ENCODE measurements around the gene DYNLT4.
"Not testable (repeated sequence)": the region's sequence is repeated elsewhere in the genome, so short reads cannot be mapped to it uniquely, and the experiment has no call there.

The DYNLT4 gene

GRCh38 chr1:44808063-44808937 is 1.1 kb upstream of the DYNLT4 start, which contains the start of gene BTBD19:
Gene BTBD19, plus strand, starts transcription at chr1:44808523. Its CDS starts 298 bp downstream, at chr1:44808821.
- no peak for DNase-seq

GRCh38 chr1:44807364-44808062 is 362 bp upstream of the DYNLT4 start:
- no peak for DNase-seq

- no peak for DNase-seq
Measured at GRCh38 chr1:44806025-44806703, 987 bp downstream of the DYNLT4 start.

DNA sequence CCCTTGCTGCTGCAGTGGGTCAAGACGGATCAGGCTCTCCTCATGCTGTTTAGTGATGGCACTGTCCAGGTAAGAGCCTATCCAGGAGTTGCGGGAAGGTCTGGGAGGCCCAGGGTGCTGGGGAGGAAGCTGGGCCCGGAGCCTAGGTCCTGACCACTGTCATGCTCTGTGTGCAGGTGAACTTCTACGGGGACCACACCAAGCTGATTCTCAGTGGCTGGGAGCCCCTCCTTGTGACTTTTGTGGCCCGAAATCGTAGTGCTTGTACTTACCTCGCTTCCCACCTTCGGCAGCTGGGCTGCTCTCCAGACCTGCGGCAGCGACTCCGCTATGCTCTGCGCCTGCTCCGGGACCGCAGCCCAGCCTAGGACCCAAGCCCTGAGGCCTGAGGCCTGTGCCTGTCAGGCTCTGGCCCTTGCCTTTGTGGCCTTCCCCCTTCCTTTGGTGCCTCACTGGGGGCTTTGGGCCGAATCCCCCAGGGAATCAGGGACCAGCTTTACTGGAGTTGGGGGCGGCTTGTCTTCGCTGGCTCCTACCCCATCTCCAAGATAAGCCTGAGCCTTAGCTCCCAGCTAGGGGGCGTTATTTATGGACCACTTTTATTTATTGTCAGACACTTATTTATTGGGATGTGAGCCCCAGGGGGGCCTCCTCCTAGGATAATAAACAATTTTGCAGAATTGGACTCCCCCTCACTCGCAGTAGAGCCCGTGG is 1.7 kb downstream of the DYNLT4 start:
- no peak for DNase-seq

DNA sequence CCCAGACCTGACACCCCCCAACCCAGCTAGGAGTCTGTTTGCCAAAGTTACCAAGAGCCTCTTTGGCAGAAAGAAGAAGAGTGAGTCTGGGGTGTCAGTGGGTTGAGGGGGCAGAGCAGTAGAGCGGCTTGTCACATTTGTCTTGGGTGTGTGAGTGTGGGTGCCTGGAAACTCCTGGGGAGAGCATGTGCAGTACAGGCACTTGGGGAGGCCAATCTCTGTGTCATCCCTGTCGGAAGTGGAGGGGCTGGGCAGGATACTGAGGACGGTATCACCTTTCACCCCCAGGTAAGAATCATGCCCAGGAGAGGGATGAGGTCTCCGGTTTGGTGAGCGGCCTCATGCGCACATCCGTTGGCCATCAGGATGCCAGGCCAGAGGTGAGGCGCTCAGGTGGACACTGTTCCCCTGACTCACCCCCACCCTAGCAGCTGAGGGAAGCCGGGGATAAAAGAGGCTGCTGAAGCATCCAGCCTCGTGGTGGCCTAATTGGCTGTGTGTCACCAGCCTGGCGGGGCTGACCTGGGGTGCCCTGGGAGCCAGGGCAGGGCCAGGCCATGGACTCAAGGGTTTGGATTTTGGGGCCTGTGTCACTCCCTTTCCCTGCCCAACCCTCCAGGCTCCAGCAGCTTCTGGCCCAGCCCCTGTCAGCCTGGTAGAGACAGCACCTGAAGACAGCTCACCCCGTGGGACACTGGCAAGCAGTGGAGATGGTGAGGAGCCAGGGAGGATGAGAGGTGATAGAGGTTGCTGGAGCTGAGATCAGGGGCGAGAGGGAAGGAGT is 3.6 kb downstream of the DYNLT4 start:
- no peak for DNase-seq

DNA sequence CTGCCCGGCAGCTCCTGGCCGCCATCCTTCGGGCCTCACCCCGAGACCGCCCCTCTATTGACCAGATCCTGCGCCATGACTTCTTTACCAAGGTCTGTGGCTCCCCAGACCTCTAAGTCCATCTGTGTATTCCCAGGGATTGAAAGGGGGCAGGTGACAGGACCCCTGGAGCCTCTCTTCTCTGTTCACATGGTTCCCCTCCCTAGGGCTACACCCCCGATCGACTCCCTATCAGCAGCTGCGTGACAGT is 4.2 kb downstream of the DYNLT4 start:
- DNase-seq: no peak

DNA sequence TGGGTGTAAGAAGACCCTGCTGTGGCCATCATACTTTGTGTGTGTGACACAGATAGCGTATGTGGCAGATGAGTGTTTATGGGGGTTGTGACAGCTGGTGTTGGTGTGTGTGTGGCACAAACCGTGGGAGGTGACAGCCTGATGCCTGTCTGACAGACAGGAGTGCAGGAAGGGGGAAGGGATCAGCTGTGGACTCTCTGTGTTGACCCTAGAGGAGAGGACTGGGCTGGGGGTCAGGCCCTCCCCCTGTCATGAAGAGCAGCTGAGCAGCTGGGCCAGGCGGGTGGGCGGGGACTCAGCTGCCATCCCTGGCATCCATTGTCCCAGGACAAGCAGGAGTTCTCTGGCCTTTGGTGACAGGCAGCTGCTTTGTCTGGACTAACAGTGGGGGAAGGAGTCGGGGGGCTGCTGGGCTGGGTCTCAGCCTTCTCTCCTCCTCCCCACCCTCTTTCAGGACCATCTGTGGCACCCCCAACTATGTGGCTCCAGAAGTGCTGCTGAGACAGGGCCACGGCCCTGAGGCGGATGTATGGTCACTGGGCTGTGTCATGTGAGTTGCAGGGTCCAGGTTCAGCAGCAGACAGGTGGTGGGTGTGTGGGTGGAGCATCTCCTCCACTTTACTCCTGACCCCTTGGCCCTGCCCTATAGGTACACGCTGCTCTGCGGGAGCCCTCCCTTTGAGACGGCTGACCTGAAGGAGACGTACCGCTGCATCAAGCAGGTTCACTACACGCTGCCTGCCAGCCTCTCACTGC is 4.7 kb downstream of the DYNLT4 start:
- no peak for DNase-seq

GRCh38 chr1:44801491-44802305 is 5.5 kb downstream of the DYNLT4 start:
- no peak for DNase-seq

GRCh38 chr1:44799770-44800584 is 7.2 kb downstream of the DYNLT4 start, which contains the start of gene PLK3:
Gene PLK3, plus strand, starts transcription at chr1:44800377. Its CDS starts 87 bp downstream, at chr1:44800464.
- peak; percentile 98 to 100 for DNase-seq

DNA sequence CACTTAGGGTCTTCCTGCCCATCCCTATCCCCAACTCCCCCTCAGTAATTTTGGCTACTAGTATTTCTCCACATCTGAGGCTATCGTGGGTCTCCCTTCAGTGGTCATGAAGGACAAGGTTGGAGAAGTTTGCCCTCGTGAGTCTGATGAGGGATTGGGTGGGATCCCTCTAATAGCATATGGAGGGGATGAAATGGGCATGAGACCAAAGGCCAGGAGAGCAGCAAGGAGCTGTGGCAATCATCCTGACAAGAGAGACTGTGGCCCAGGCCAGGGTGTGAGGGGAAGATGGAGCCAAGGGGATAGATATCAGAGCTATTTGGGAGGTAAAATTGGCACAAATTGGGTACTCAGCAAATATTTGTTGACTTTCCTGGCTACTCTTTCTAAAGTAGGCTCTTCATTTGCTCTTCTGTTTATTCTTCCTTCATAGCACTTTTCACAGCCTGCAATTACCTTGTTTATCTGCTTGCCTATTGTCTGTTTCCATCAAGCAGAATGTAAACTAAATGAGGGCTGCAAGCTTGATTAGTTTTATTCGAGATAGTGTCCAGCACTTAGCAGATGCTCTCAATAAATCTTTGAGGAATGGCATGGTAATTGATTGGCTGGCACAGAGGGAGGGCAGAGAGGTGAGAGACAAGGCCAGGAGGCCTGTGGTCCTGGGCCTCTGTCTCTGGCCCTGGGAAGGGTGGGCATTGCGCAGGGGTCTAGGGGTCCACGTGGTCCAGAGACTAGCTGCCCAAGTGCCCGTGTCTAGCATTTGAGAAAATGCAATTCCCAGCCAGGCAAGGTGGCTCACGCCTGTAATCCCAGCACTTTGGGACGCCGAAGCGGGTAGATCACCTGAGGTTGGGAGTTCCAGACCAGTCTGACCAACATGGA is 8.4 kb downstream of the DYNLT4 start:
- peak in 1 of 2 experiments; percentile 51 for DNase-seq

DNA sequence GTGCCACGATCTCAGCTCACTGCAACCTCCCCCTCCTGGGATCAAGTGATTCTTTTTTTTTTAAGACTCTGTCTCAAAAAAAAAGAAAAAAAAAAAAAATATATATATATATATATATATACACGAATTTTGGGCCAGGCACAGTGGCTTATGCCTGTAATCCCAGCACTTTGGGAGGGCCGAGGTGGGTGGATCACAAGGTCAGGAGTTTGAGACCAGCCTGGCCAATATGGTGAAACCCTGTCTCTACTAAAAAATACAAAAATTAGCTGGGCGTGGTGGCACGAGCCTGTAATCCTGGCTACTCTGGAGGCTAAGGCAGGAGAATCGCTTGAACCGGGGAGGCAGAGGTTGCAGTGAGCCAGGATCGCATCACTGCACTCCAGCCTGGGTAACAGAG is 9.3 kb downstream of the DYNLT4 start:
- not testable (repeated sequence) for DNase-seq

GRCh38 chr1:44792736-44793502 is 14.2 kb downstream of the DYNLT4 start:
- no peak for DNase-seq

DNA sequence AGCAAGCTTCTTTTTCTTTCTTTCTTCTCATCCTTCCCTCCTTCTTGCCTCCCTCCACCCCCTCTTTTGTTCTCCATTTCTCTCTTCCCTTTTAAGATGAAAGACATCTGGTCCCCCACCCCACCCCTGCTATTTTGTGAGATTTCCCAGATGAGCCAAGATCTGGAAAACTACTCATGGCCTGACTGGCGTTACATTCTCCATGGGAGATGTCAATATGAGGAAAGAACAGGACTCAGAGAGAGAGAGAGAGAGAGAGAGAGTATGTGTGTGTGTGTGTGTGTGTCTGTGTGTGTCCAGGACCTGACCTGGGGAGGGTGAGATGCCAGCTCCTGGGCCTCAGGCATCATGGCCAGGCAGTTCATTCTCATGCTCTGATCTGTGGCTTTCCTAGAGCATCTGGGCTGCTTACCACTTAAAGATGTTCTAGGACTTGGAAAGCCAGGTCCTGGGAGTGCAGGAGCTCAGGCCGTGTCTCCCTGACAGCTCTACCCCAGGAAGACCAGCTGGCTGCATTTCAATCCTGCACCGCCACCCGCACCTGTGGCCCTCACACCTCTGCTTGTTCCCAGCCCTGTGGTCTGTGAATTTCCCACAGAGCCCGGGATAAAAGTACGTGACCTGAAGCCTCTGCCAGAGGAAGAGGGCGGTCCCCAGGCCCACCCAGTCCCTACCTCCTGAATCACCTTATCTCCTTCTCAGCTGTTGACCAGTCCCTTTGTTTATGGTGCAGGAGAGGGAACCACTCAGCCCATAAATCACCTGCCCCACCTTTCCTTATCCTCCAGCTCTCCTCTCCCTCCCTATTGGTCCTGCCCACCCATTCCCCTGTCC is 16.0 kb downstream of the DYNLT4 start:
- DNase-seq: no peak

GRCh38 chr1:44788120-44788860 is 18.9 kb downstream of the DYNLT4 start, which contains the start of gene BEST4:
Gene BEST4, minus strand, starts transcription at chr1:44788170. Its CDS starts 465 bp downstream, at chr1:44787705.
- no peak for DNase-seq

DNA sequence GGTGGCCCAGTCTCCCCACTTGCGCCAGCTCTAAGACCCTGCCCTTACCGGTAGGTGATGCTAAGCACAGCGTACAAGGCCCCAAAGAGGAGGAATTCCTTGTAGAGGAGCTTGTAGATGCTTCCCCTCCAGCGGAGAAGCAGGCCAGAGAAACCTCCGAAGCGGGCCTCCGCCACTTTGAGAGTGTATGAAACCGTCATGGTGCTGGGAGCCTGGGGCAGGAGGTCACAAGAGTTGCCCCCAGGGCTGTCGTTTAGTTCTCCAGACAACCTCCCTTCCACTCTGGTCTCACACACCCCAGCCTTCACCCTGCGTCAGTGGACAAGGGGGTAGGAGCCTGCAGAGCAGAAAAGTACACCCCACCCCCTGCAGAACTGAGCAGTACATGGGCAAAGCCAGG is 19.6 kb downstream of the DYNLT4 start:
- no peak for DNase-seq

Measured in NCI-H2081 (cell line).